PC-3 (cell line): ENCODE results near the gene MARCHF9. TPM values are rescaled to one million over a fixed set of nuclear protein-coding genes. Genes with fewer than 3 reads are reported as not detected.

Experiments
- ATAC-seq: fragments of 200-7000 bp; cut with Tn5 transposase; 2 replicates; pipeline ENCODE4 v1.9.1; 2020; ENCODE audit warnings: mild to moderate bottlenecking, moderate library complexity
- BruUV-seq: library from RNA; stranded (reverse); fragments of 400-500 nt; replicated peaks from 2 replicates; lab custom pipeline; 2021; lab: Mats Ljungman, UMichigan
- CTCF ChIA-PET: fragments of 300-600 bp; sonication (Branson Sonifier 250); formaldehyde crosslinking; loops from one replicate; lab custom pipeline; 2022; ENCODE audit warnings: antibody characterized with exemption; lab: Charles Lee
- POLR2A ChIA-PET: fragments of 300-600 bp; sonication (Branson Sonifier 250); formaldehyde crosslinking; loops from one replicate; lab custom pipeline; 2022; ENCODE audit warnings: antibody characterized with exemption; ENCODE audit not compliant: unreplicated experiment; lab: Charles Lee
- DNase-seq: peaks from one replicate; pipeline ENCODE4 v3.0.0-alpha.2; 2015
- H2AFZ ChIP-seq: fragments of 300-600 bp; sonication (generic); 2 replicates; pipeline ENCODE4 v1.6.0; 2016; ENCODE audit warnings: antibody characterized with exemption, low read length
- H3F3A ChIP-seq: fragments of 300-600 bp; sonication (generic); one replicate; pipeline ENCODE4 v1.6.0; 2017; ENCODE audit warnings: antibody characterized with exemption, low read length, control low read depth, mild to moderate bottlenecking; ENCODE audit not compliant: unreplicated experiment
- H3K27ac ChIP-seq: fragments of 300-600 bp; sonication (generic); 2 replicates; pipeline ENCODE4 v1.5.1; 2016; ENCODE audit warnings: mild to moderate bottlenecking, low read length
- H3K27me3 ChIP-seq: fragments of 300-600 bp; sonication (generic); 2 replicates; pipeline ENCODE4 v1.6.1; 2016; ENCODE audit warnings: low read length, mixed read lengths
- H3K36me3 ChIP-seq: fragments of 300-600 bp; sonication (generic); 2 replicates; pipeline ENCODE4 v1.6.1; 2016; ENCODE audit warnings: low read depth, mixed run types, low read length, mixed read lengths
- H3K4me1 ChIP-seq: fragments of 300-600 bp; sonication (generic); 2 replicates; pipeline ENCODE4 v1.5.1; 2016; ENCODE audit warnings: low read length; ENCODE audit not compliant: insufficient read depth
- H3K4me2 ChIP-seq: fragments of 300-600 bp; sonication (generic); 2 replicates; pipeline ENCODE4 v1.6.0; 2016; ENCODE audit warnings: low read length
- H3K4me3 ChIP-seq: fragments of 300-600 bp; sonication (generic); 2 replicates; pipeline ENCODE4 v1.5.1; 2016; ENCODE audit warnings: mild to moderate bottlenecking, low read length, mixed read lengths
- H3K79me2 ChIP-seq: fragments of 300-600 bp; sonication (generic); 2 replicates; pipeline ENCODE4 v1.6.1; 2017; ENCODE audit warnings: low read length, mixed read lengths
- H3K9ac ChIP-seq: fragments of 300-600 bp; sonication (generic); 2 replicates; pipeline ENCODE4 v1.6.0; 2016; ENCODE audit warnings: mild to moderate bottlenecking, low read length
- H3K9me2 ChIP-seq: fragments of 300-600 bp; sonication (generic); replicated peaks from 2 replicates; pipeline ENCODE4 v1.6.1; 2016; ENCODE audit warnings: mixed run types, low read length, mixed read lengths
- H3K9me3 ChIP-seq: fragments of 300-600 bp; sonication (generic); 2 replicates; pipeline ENCODE4 v1.6.1; 2016; ENCODE audit warnings: low read length, mixed read lengths
- H4K20me1 ChIP-seq: fragments of 300-600 bp; sonication (generic); 2 replicates; pipeline ENCODE4 v1.6.1; 2016; ENCODE audit warnings: low read length, mixed read lengths
- EZH2 ChIP-seq: fragments of 300-600 bp; sonication (generic); IDR thresholded peaks from one replicate; pipeline ENCODE4 v1.6.1; 2017; ENCODE audit warnings: antibody characterized with exemption, mild to moderate bottlenecking, low read length; ENCODE audit not compliant: unreplicated experiment
- EZH2phosphoT487 ChIP-seq: fragments of 300-600 bp; sonication (generic); IDR thresholded peaks from 2 replicates; pipeline ENCODE4 v1.6.1; 2018; ENCODE audit warnings: mild to moderate bottlenecking, antibody characterized with exemption, low read length, borderline replicate concordance
- intact Hi-C: fragments of 100-400 bp; cut with micrococcal nuclease; formaldehyde crosslinking; loops from 2 replicates; pipeline ENCODE4 v1.9.0; 2023
- total RNA-seq: library from RNA; depleted of rRNA; stranded (reverse); fragments of >200 nt; gene quantifications from 2 replicates; pipeline ENCODE4 v1.2.3, GENCODE V29; 2014
- TF ChIP-seq, protein P1 (sequence below): fragments of 300-600 bp; sonication (generic); conservative IDR thresholded peaks from 2 replicates; pipeline ENCODE4 v1.5.1; 2017; ENCODE audit warnings: antibody characterized with exemption, low read depth, mild to moderate bottlenecking, low read length

MARCHF9 gene
- total RNA-seq, 1 experiment from 2014 or later, result 13.4 TPM

GRCh38 chr12:57724003-57724935 is 30.6 kb upstream of the MARCHF9 start:
- no peak overlapping the region for H3K27ac ChIP-seq
- TF ChIP-seq EZH2 (no peak), EZH2phosphoT487 (no peak)
- TF ChIP-seq, protein P1, sequence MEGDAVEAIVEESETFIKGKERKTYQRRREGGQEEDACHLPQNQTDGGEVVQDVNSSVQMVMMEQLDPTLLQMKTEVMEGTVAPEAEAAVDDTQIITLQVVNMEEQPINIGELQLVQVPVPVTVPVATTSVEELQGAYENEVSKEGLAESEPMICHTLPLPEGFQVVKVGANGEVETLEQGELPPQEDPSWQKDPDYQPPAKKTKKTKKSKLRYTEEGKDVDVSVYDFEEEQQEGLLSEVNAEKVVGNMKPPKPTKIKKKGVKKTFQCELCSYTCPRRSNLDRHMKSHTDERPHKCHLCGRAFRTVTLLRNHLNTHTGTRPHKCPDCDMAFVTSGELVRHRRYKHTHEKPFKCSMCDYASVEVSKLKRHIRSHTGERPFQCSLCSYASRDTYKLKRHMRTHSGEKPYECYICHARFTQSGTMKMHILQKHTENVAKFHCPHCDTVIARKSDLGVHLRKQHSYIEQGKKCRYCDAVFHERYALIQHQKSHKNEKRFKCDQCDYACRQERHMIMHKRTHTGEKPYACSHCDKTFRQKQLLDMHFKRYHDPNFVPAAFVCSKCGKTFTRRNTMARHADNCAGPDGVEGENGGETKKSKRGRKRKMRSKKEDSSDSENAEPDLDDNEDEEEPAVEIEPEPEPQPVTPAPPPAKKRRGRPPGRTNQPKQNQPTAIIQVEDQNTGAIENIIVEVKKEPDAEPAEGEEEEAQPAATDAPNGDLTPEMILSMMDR, result no peak
- no peak overlapping the region for H3K9ac ChIP-seq
- no peaks in the 10 kb centered on the region for H3K79me2 ChIP-seq
- no peaks in the 10 kb centered on the region for H3K9me2 ChIP-seq
- no peak overlapping the region for H2AFZ ChIP-seq
- H3F3A ChIP-seq, result no peaks in the 10 kb centered on the region
- DNase-seq (no peak), ATAC-seq (no peak)
- POLR2A ChIA-PET, result no interaction called here
- H3K9me3 ChIP-seq, result no peaks in the 10 kb centered on the region
- BruUV-seq, result no TSS peak
- no peaks in the 10 kb centered on the region for H4K20me1 ChIP-seq
- intact Hi-C loops, result no loop called here
- CTCF ChIA-PET, result no interaction called here
- peaks cover 4% of the 10 kb centered on the region; the same call in 1 of the 2 replicates for H3K4me1 ChIP-seq
- H3K36me3 ChIP-seq, result peaks cover 7% of the 10 kb centered on the region; the same call in 1 of the 2 replicates
- no peak overlapping the region for H3K4me3 ChIP-seq
- no peaks in the 10 kb centered on the region for H3K27me3 ChIP-seq
- no peak overlapping the region for H3K4me2 ChIP-seq

DNA sequence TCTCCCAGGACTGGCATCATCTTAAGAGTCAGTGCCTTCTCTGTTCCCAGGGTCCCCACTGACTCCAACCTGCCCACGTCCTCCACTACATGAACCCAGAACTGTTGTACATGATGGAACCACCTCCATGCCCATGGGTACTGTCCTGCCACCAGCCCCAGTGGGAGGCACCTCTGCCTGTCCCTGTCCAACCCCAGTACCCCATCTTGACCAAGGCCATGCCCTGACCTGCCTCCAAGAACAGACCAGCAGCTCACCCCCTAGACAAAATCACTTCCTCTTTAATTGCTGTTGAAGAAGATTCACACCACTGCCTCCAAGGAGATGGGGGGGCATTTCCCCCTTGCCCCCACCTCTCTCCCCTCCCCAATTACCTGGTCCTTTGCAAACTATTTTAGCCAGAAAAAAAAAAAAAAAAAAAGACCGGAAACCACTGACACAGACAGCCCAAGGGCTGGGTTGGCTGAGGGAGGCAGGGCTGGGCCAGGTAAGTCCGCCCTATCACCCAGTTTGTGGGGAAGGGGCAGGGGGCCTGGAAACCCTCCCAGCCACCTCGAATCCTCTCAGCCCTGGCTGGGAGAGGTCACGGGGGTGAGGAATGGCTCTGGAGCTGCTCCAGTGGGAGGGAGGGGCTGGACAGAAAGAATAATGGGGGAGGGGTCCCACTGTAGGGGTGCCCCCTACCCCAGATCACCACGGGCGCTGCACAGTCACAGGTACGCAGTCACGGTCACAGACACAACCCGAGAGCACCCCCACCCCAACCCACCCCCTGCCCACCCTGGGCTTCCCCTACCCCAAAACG is 29.8 kb upstream of the MARCHF9 start:
- no peak overlapping the region for H3K4me2 ChIP-seq
- no peak overlapping the region for H3K9ac ChIP-seq
- no peak for ATAC-seq
- no peaks in the 10 kb centered on the region for H3K27me3 ChIP-seq
- BruUV-seq, result no TSS peak
- DNase-seq, result no peak
- intact Hi-C loops, result no loop called here
- no peaks in the 10 kb centered on the region for H3K9me3 ChIP-seq
- CTCF ChIA-PET, result interaction anchor here (0.6 to 1.5 kb wide), 2 partner anchors 11 to 700 kb away, joined by 3 to 9 read pairs; no protein-coding TSS in a partner anchor
- H3K9me2 ChIP-seq, result no peaks in the 10 kb centered on the region
- TF ChIP-seq EZH2 (no peak), EZH2phosphoT487 (no peak)
- TF ChIP-seq, protein P1, result no peak
- H3K36me3 ChIP-seq, result no peaks in the 10 kb centered on the region; the same call in 1 of the 2 replicates
- H3K79me2 ChIP-seq, result no peaks in the 10 kb centered on the region
- POLR2A ChIA-PET, result no interaction called here
- H3K27ac ChIP-seq, result no peak overlapping the region
- peaks cover 4% of the 10 kb centered on the region; the same call in 1 of the 2 replicates for H3K4me1 ChIP-seq
- H3K4me3 ChIP-seq, result no peak overlapping the region
- no peaks in the 10 kb centered on the region for H4K20me1 ChIP-seq
- no peaks in the 10 kb centered on the region for H3F3A ChIP-seq
- H2AFZ ChIP-seq, result no peak overlapping the region
